Esophagus mucosa (tissue), 1 donor: ENCODE measurements around the gene SLC16A1. TPM values are rescaled to one million over a fixed set of nuclear protein-coding genes. Genes with fewer than 3 reads are reported as not detected.
"Not testable (repeated sequence)": the region's sequence is repeated elsewhere in the genome, so short reads cannot be mapped to it uniquely, and the experiment has no call there.

ENCODE experiments used
- ATAC-seq: fragments of 200-7000 bp; cut with Tn5 transposase; one replicate; pipeline ENCODE4 v1.9.1; 2020
- total RNA-seq: library from RNA; stranded (reverse); gene quantifications from one replicate; pipeline ENCODE4 v1.2.4, GENCODE V29; 2023
- donor health status: DM: yes; HTN: yes; CAD: no.

Gene SLC16A1, protein sequence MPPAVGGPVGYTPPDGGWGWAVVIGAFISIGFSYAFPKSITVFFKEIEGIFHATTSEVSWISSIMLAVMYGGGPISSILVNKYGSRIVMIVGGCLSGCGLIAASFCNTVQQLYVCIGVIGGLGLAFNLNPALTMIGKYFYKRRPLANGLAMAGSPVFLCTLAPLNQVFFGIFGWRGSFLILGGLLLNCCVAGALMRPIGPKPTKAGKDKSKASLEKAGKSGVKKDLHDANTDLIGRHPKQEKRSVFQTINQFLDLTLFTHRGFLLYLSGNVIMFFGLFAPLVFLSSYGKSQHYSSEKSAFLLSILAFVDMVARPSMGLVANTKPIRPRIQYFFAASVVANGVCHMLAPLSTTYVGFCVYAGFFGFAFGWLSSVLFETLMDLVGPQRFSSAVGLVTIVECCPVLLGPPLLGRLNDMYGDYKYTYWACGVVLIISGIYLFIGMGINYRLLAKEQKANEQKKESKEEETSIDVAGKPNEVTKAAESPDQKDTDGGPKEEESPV
- total RNA-seq: 54.8 TPM

- ATAC-seq: peak; percentile 91
Observed at GRCh38 chr1:112955773-112956543, at the start of gene SLC16A1. SLC16A1 (minus strand) TSS chr1:112956196; CDS start chr1:112929308, 26,888 bp downstream.

DNA sequence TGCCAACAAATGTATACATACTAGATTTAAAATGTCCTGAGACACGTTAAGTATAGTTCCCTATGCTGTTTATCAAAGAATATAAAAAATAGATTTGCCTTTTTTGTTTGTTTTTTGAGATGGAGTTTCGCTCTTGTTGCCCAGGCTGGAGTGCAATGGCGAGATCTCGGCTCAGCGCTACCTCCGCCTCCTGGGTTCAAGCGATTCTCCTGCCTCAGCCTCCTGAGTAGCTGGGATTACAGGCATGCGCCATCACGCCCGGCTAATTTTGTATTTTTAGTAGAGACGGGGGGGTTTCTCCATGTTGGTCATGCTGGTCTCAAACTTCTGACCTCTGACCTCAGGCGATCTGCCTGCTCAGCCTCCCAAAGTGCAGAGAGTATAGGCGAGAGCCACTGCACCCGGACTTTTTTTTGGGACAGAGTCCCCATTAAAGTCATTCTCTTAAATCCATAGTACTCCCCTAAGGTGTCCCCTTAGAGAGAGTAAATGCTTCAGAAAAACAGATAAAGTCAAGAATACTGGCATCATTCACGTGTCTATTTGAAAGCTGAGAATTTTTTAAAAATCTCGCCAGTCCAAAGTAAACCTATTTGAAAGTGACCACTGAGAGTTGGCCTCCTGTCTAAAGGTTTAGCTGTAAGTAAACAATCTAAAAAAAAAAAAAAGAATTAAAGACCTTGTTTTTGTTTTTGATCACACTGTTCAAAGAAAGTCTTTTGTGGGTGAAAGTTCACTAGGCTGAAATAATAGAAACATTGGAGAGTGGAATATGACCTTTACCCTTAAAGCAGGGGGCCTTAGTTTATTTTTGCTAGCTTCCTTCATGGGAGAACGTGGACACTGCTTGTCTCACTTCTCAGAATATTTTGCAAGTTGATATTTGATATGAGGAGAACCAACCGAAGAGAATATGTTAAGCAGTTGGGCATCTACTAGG is 48.0 kb upstream of the SLC16A1 start:
- no peak for ATAC-seq

DNA sequence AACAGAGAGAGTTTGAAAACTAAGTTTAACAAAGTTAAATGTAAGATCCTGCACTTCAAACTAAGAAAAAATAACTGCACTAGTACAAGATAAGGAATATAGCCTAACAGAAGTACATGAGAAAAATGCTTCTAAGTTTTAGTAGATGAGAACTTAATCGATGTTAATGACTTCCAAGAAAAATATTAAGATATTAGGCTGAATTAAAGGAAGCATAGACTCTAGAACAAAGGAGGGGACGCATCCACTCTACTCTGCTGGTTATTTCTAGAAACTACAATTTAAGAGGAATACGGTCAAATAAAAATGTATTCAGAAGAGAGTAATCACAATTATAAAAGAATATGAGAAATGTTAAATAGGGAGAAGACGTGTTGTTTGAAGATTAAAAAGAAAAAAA is 46.3 kb upstream of the SLC16A1 start:
- no peak for ATAC-seq

- ATAC-seq: peak; percentile 76
Observed at GRCh38 chr1:112998592-112999235, 42.7 kb upstream of the SLC16A1 start.

GRCh38 chr1:112997781-112998180 is 41.8 kb upstream of the SLC16A1 start:
- ATAC-seq: no peak

GRCh38 chr1:112995890-112996289 is 39.9 kb upstream of the SLC16A1 start:
- peak; percentile 48 for ATAC-seq

DNA sequence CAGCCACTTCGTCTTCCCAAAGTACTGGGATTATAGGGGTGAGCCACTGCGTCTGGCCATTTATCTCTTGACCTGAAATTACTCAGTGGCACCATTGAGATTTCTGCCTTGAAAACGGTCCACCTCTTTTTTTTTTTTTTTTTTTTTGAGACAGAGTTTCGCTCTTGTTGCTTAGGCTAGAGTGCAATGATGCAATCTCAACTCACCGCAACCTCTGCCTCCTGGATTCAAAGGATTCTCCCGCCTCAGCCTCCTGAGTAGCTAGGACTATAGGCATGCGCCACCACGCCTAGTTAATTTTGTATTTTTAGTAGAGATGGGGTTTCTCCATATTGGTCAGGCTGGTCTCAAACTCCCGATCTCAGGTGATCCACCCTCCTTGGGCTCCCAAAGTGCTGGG is 39.0 kb upstream of the SLC16A1 start:
- ATAC-seq: not testable (repeated sequence)

DNA sequence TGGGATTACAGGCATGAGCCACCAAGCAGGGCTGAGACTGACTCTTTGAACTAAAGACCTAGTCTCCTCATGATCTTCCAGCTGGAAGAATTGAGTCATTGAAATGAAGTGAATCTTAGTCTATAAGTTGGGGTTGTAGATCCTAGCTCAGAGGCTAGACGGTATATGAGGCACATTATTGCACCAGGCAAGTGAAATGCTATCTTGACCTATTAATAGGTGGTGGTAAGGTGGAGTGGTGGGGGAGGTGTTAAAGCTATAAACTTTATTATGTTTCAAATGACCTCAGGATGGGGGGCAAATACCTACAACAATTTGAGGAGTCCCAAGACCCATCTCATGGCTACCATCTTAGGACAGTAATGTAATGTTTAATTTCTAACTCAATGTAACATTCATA is 36.8 kb upstream of the SLC16A1 start:
- ATAC-seq: no peak

GRCh38 chr1:112991402-112992120 is 35.6 kb upstream of the SLC16A1 start:
- ATAC-seq: no peak

DNA sequence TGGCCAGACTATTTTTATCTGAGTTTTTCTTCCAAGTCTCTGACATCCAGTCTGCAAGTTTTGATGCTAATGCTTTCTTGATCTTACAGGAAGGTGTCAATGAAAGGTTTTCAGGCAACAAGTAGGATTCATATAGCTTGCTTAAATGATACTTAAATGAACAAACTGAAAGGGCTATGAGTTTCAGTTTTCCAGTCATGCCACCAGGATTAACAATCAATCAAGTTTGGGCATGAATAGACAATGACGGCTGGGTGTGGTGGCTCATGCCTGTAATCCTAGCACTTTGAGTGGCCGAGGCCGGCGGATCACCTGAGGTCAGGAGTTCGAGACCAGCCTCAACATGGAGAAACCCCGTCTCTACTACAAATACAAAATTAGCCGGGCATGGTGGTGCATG is 34.3 kb upstream of the SLC16A1 start:
- ATAC-seq: peak; percentile 79

DNA sequence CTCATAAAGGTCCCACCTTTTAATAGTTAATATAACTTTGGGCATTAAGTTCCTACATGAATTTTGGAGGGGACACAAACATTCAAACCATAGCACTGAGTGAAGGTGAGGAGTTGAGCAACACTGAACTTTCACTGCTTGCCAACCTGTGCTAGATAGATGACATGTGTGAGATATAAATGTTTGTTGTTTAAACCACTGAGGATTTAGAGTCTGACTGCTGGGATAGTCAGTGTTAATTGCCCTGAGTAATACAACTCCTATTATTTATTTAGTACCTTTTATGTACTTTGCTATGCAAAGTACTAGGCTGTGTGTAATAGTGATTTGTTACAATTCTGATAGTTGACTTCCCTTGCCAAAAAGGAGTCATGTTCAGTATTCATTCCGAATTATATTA is 32.4 kb upstream of the SLC16A1 start:
- ATAC-seq: peak; percentile 87

DNA sequence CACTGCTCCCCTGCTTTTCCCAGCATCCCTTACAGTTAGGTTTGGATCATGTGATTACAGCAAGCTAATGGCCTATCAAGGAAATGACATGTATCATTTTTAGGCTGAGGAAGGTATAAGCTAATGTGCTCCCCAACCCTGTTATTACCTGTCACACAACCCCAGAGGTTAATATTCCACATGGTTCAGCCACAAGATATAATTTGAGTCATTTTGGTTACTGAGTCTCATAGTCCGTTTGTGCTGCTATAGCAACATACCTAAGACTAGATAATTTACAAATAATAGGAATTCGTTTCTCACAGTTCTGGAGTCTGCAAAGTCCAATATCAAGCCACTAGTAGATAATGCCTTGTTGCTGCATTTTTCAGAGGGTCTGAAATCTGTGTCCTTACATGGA is 29.1 kb upstream of the SLC16A1 start:
- no peak for ATAC-seq

- ATAC-seq: no peak
Observed at GRCh38 chr1:112983537-112984131, 27.6 kb upstream of the SLC16A1 start.

DNA sequence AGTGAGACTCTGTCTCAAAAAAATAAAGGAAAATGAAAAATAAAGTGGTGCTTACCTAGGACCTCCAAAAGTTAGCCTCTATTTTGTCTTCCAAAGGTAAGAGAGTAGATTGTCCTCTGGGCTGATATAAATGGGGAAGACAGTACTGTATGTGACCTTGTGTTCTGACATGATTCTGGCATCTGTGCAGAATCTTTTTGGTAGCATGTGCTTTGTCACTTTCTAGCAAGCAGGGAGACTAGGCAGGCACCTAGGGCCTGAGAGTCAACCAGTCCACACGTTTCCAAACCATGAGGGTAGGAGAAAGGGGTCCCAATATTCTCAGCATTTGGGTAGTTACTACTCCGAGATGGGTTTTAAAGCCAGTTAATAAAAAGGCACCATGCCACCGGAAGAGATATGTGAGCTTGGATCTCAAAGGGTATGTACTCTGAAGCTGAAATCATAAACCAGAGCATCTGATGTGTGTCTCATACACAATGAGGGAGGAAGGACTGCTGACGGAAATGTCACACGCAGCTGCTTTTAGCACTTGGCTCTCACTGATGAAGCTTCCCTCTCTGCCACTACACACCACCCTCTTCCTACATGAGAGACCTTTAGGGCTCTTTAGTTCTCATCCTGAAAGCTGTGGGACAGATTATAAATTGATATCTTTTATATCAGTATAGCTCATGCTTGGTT is 27.0 kb upstream of the SLC16A1 start:
- ATAC-seq: no peak

GRCh38 chr1:112982328-112982727 is 26.3 kb upstream of the SLC16A1 start:
- no peak for ATAC-seq

DNA sequence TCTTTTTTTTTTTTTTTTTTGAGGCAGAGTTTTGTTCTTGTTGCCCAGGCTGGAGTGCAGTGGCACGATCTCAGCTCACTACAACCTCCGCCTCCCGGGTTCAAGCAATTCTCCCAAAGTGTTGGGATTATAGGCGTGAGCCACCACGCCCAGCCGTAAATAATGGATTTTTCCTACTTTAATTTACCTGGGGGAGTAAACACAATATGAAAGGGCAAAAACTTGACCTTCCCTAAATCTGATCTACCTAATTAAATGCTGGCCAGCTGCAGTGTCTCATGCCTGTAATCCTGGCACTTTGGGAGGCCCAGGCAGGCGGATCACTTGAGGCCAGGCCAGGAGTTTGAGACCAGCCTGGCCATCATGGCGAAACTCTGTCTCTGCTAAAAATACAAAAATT is 25.8 kb upstream of the SLC16A1 start:
- ATAC-seq: not testable (repeated sequence)

DNA sequence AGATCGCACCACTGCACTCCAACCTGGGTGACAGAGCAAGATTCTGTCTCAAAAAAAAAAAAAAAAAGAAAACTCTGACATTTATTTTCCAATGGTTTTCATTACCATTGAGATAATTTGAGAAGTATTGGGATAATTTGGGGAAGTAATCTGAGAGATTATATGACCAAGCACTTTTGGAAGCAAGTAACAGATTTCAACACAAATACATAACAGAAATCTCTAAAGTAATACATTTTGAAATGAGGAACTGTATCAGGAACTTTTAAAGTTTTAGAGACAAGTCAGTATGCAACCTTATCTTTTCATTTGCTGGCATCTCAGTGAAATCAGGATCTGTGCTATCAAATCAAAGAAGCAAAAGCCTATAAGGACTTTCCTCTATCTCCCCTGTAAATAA is 25.4 kb upstream of the SLC16A1 start:
- ATAC-seq: no peak

- ATAC-seq: no peak
Observed at GRCh38 chr1:112975336-112975735, 19.3 kb upstream of the SLC16A1 start.

DNA sequence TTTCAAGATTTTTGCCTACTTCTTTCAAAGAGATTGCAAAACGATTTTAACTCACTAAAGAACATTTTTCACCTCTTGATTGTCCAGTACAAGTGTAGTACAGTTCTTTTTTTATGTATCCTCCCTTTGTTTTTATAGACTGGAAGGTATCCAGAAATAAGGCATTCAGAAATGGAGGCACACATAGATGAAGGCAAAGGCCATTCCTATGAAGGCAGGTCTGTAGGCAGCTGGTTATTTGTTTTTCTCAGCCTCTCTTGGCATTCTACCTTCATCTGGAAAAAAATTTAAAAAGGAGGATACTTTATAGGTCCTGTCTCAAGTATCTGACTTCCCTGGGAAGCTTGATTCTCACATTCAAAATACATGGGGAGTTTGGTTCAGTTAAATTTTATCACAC is 18.6 kb upstream of the SLC16A1 start:
- no peak for ATAC-seq

GRCh38 chr1:112973788-112974187 is 17.8 kb upstream of the SLC16A1 start:
- ATAC-seq: no peak
